Right cardiac atrium (tissue), 5 donors: ENCODE results near the gene TNS4. TPM values are rescaled to one million over a fixed set of nuclear protein-coding genes. Genes with fewer than 3 reads are reported as not detected.

ENCODE experiments used
- ATAC-seq, 2 donors: fragments of 200-7000 bp; cut with Tn5 transposase; one replicate each; pipeline versions ENCODE4 v1.8.0 to v1.9.1; 2020; ENCODE audit warnings: moderate library complexity in 2 of 2, mild to moderate bottlenecking in 1 of 2
- DNase-seq, 3 donors: peaks; one replicate each; pipeline ENCODE4 v3.0.0-alpha.2; 2020
- H3K27ac ChIP-seq: one replicate; pipeline ENCODE4 v1.5.1; 2013; ENCODE audit warnings: mild to moderate bottlenecking, low read length, control low read depth, moderate library complexity
- H3K27me3 ChIP-seq: one replicate; pipeline ENCODE4 v1.6.1; 2013; ENCODE audit not compliant: control insufficient read depth, insufficient read depth
- H3K4me1 ChIP-seq: one replicate; pipeline ENCODE4 v1.6.1; 2013; ENCODE audit warnings: low read length; ENCODE audit not compliant: control insufficient read depth, insufficient read depth
- H3K4me3 ChIP-seq: one replicate; pipeline ENCODE4 v1.5.1; 2013; ENCODE audit warnings: low read length, control low read depth
- H3K9me3 ChIP-seq: one replicate; pipeline ENCODE4 v1.6.1; 2013; ENCODE audit warnings: low read length; ENCODE audit not compliant: control insufficient read depth
- intact Hi-C, 4 donors: fragments of 100-400 bp; cut with DNase I; formaldehyde crosslinking; loops; one replicate each; pipeline versions ENCODE4 v1.11.0 to v1.14.0; 2022 to 2023
- polyA plus RNA-seq: library from polyadenylated mRNA; stranded (reverse); fragments of 200-250 nt; gene quantifications from one replicate; pipeline ENCODE4 v1.2.3, GENCODE V29; 2013
- total RNA-seq, 4 donors: library from RNA; stranded (reverse); fragmentation: NEBNext Ultra II Directional; extraction: Animal tissue kit (Norgen Biotek cat#: 25700); gene quantifications; one replicate each; pipeline ENCODE4 v1.2.1, GENCODE V29; 2021
- donor health status: healthy with polysubstance abuse.
- donor health status: DM: no; HTN: yes; CAD: no.
- donor health status: DM: no; HTN: no; CAD: no.
- donor health status: DM: no; HTN: yes; CAD: no; lungs with severe emphysema.
- donor health status: DM: yes; HTN: yes; CAD: no.

TNS4 gene
- total and polyA plus RNA-seq, 5 donors: 0.14 TPM; not detected in 4

DNA sequence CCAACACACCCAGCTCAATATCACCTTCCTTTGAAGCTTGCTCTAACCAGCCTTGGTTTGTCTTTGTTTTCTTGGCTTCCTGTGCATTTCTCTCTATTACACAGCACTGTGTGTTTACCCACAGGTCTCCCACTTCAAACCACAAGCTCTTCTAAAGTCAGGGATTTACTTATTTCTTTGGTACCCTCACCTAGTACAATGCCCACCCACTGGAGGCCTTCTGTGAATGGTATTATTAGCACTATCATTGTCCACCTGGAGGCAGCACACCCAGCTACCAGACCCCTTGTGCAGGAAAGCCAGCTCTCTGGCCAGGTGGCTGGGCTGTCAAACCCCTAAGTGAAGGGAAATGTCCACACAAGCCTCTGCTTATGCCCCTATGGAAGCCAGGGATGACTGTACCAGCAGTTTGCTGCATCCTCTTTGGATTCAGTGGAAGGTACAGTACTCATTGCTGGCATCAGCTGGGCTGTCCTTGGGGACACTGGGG, 74.4 kb downstream of the TNS4 start:
- Histone ChIP-seq H3K4me3 (no peak overlapping the region), H3K27me3 (no peaks in the 10 kb centered on the region), H3K4me1 (no peaks in the 10 kb centered on the region), H3K9me3 (no peaks in the 10 kb centered on the region), H3K27ac (no peak overlapping the region)
- DNase-seq: no peak
- no peak for ATAC-seq
- intact Hi-C loops: no loop called here

Other genes with a start within 250 kb of the TNS4 start
- gene CDC6, start 213.7 kb downstream of the TNS4 start, total RNA-seq: 1 to 10 TPM; 1.0 to 1.8 (median 1.3) TPM
- gene CDC6, start 213.7 kb downstream of the TNS4 start, polyA plus RNA-seq: 0.36 TPM
- 10 to 100 TPM; 26.2 to 39.0 (median 29.1) TPM for gene RARA, start 192.4 kb downstream of the TNS4 start, total RNA-seq
- 28.3 TPM for gene RARA, start 192.4 kb downstream of the TNS4 start, polyA plus RNA-seq
- 1 to 10 TPM in 1 of 4 donors, under 1 TPM in 3; 0.74 to 1.4 (median 0.86) TPM for gene GJD3, start 136.9 kb downstream of the TNS4 start, total RNA-seq
- 0.27 TPM for gene GJD3, start 136.9 kb downstream of the TNS4 start, polyA plus RNA-seq
- gene TOP2A, start 83.7 kb downstream of the TNS4 start, total RNA-seq: 1 to 10 TPM in 3 of 4 donors, under 1 TPM in 1; 0.22 to 5.9 (median 3.2) TPM
- 0.70 TPM for gene TOP2A, start 83.7 kb downstream of the TNS4 start, polyA plus RNA-seq
- gene IGFBP4, start 58.2 kb downstream of the TNS4 start, total RNA-seq: 100 to 1,000 TPM; 159 to 510 (median 262) TPM
- gene IGFBP4, start 58.2 kb downstream of the TNS4 start, polyA plus RNA-seq: 205 TPM
- under 1 TPM in 2 of 4 donors, not detected in 2; 0.19 to 0.20 TPM for gene CCR7, start 63.8 kb upstream of the TNS4 start, total RNA-seq
- gene CCR7, start 63.8 kb upstream of the TNS4 start, polyA plus RNA-seq: 0.11 TPM
- gene SMARCE1, start 146.2 kb upstream of the TNS4 start, total RNA-seq: 10 to 100 TPM; 69.2 to 72.0 (median 71.4) TPM
- 51.8 TPM for gene SMARCE1, start 146.2 kb upstream of the TNS4 start, polyA plus RNA-seq
- gene KRT222, start 163.6 kb upstream of the TNS4 start, total RNA-seq: 1 to 10 TPM in 1 of 4 donors, under 1 TPM in 3; 0.45 to 1.4 (median 0.58) TPM
- gene KRT222, start 163.6 kb upstream of the TNS4 start, polyA plus RNA-seq: 1.5 TPM
- gene KRT24, start 202.1 kb upstream of the TNS4 start, total RNA-seq: not detected
- 0.16 TPM for gene KRT24, start 202.1 kb upstream of the TNS4 start, polyA plus RNA-seq